ENCODE data around the gene FGF11. TPM values are rescaled to one million over a fixed set of nuclear protein-coding genes. Genes with fewer than 3 reads are reported as not detected.

The FGF11 gene
- polyA plus RNA-seq, 3 donors: 2.2 TPM; not detected in 2

DNA sequence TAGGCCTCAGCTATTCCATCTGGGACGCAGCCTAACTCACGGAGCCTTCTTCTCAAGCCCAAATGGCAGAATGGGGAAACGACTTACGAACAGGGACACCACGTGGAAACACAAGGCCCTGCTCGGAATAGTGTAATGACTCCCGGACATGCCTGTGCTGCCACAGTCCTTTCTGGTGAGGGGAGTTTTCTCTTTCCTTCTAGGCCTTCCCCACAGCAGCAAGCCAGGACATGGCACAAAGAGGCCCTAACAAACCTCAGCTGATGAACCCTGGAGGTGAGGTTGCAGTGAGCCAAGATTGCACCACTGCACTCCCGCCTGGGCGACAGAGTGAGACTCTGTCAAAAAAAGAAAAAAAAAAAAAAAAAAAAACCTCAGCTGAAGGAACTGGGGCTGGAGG, 24.8 kb downstream of the FGF11 start:
- Histone ChIP-seq H4K20me1 (ENCODE audit: insufficient read depth, low read length) (no peaks in the 10 kb centered on the region), H2AFZ (ENCODE audit: insufficient read depth, low read depth, low read length, poor library complexity, severe bottlenecking) (no peak overlapping the region), H3K9ac (ENCODE audit: insufficient read depth, low read length, poor library complexity, severe bottlenecking) (no peak overlapping the region), H3K4me3 (replicated peaks in 1 of 3; ENCODE audit: low read depth in 2 of 3, low read length in 3 of 3) (no peak overlapping the region), H3K27ac (ENCODE audit: low read depth in 1 of 2, low read length in 2 of 2) (no peak overlapping the region), H3K36me3 (replicated peaks in 1 of 2; ENCODE audit: control insufficient read depth in 1 of 2, insufficient read depth in 2 of 2, low read length in 2 of 2) (peaks cover 22 to 33% of the 10 kb centered on the region in 2 donors), H3K9me3 (replicated peaks in 1 of 2; ENCODE audit: control insufficient read depth in 1 of 2, insufficient read depth in 1 of 2, low read length in 2 of 2) (no peaks in the 10 kb centered on the region), H3K4me1 (ENCODE audit: control insufficient read depth in 1 of 2, insufficient read depth in 2 of 2, low read length in 2 of 2) (peaks cover 21 to 24% of the 10 kb centered on the region in 2 donors), H3K79me2 (ENCODE audit: insufficient read depth, low read length) (peaks cover 9% of the 10 kb centered on the region), H3K27me3 (ENCODE audit: control insufficient read depth in 2 of 2, insufficient read depth in 2 of 2, low read length in 2 of 2) (no peaks in the 10 kb centered on the region), H3K4me2 (replicated peaks; ENCODE audit: extremely low read depth, low read length, poor library complexity, severe bottlenecking) (no peak overlapping the region)
- TF ChIP-seq, protein P1, sequence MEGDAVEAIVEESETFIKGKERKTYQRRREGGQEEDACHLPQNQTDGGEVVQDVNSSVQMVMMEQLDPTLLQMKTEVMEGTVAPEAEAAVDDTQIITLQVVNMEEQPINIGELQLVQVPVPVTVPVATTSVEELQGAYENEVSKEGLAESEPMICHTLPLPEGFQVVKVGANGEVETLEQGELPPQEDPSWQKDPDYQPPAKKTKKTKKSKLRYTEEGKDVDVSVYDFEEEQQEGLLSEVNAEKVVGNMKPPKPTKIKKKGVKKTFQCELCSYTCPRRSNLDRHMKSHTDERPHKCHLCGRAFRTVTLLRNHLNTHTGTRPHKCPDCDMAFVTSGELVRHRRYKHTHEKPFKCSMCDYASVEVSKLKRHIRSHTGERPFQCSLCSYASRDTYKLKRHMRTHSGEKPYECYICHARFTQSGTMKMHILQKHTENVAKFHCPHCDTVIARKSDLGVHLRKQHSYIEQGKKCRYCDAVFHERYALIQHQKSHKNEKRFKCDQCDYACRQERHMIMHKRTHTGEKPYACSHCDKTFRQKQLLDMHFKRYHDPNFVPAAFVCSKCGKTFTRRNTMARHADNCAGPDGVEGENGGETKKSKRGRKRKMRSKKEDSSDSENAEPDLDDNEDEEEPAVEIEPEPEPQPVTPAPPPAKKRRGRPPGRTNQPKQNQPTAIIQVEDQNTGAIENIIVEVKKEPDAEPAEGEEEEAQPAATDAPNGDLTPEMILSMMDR (IDR thresholded peaks at IDR 0.05): no peak
- peaks cover 20 to 38% of the 10 kb centered on the region in 2 donors for H3K36me3 Mint-ChIP-seq
- H3K4me3 Mint-ChIP-seq: no peak overlapping the region
- 100% methylated on average over 4 of the region's 9 CpGs for WGBS (ENCODE audit: insufficient coverage)
- no peak for DNase-seq
- peaks cover 19% of the 10 kb centered on the region for H3K4me1 Mint-ChIP-seq
- no peaks in the 10 kb centered on the region for H3K9me3 Mint-ChIP-seq
- H3K27ac Mint-ChIP-seq: peak overlapping the region in 1 of 7 donors; percentile 18
- intact Hi-C loops (cut with micrococcal nuclease): no loop called here
- no peaks in the 10 kb centered on the region for H3K27me3 Mint-ChIP-seq (ENCODE audit: low read depth in 3 of 3)

DNA sequence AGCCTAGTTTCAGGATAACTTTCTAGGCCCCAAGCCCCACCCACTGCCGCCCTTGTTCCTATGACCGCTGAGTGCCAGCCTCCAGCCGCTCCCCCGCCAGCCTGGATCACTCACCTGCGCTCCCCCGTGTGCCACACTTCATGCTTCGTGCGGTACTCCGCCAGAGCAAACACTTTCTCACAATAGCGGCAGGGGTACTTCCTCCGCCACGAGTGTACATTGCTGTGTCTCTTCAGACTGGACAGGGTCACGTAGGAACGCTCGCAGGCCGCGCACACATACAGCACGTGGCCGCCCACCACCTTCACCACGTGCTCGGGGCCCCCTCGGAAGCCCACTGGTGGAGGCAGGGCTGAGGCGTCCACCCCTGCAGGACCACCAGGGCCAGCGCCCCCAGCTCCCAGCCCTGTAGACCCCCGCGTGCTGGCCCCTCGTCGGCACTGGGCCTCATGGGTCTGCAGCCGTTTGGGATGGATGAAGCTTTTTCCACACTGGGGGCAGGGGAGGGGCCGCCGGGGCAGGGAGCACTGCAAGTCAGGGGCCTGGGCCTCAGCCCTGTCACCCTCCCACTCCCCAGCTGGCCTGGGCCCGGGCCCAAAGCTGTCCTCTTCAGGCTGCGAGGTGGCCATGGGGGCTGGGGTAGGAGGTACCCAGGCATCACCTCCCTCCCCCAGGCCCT, 26.4 kb downstream of the FGF11 start:
- peak overlapping the region in 4 of 7 donors; percentile 88 to 97 (median 94) for H3K27ac Mint-ChIP-seq
- peak overlapping the region in 1 of 3 experiments; percentile 46 for H3K4me3 ChIP-seq (replicated peaks in 1 of 3; ENCODE audit: low read depth in 2 of 3, low read length in 3 of 3)
- peaks cover 21% of the 10 kb centered on the region for H3K4me1 Mint-ChIP-seq
- H3K4me3 Mint-ChIP-seq: no peak overlapping the region
- peak overlapping the region; percentile 45 for H3K9ac ChIP-seq (ENCODE audit: insufficient read depth, low read length, poor library complexity, severe bottlenecking)
- no peak for DNase-seq
- peaks cover 21 to 24% of the 10 kb centered on the region in 2 donors for H3K4me1 ChIP-seq (ENCODE audit: control insufficient read depth in 1 of 2, insufficient read depth in 2 of 2, low read length in 2 of 2)
- no peaks in the 10 kb centered on the region for H4K20me1 ChIP-seq (ENCODE audit: insufficient read depth, low read length)
- TF ChIP-seq, protein P1 (IDR thresholded peaks at IDR 0.05): no peak
- H3K79me2 ChIP-seq (ENCODE audit: insufficient read depth, low read length): peaks cover 19% of the 10 kb centered on the region
- intact Hi-C loops (cut with micrococcal nuclease): loop anchor here in 1 of 2 donors (1.0 kb wide), 1 partner anchor 10 kb away; no protein-coding TSS in a partner anchor
- H3K36me3 Mint-ChIP-seq: peaks cover 20 to 38% of the 10 kb centered on the region in 2 donors
- H3K27me3 ChIP-seq (ENCODE audit: control insufficient read depth in 2 of 2, insufficient read depth in 2 of 2, low read length in 2 of 2): no peaks in the 10 kb centered on the region
- H3K27me3 Mint-ChIP-seq (ENCODE audit: low read depth in 3 of 3): no peaks in the 10 kb centered on the region
- H3K4me2 ChIP-seq (replicated peaks; ENCODE audit: extremely low read depth, low read length, poor library complexity, severe bottlenecking): peak overlapping the region; percentile 63
- 93% methylated on average over 28 of the region's 33 CpGs for WGBS (ENCODE audit: insufficient coverage)
- no peaks in the 10 kb centered on the region for H3K9me3 Mint-ChIP-seq
- H2AFZ ChIP-seq (ENCODE audit: insufficient read depth, low read depth, low read length, poor library complexity, severe bottlenecking): no peak overlapping the region
- H3K36me3 ChIP-seq (replicated peaks in 1 of 2; ENCODE audit: control insufficient read depth in 1 of 2, insufficient read depth in 2 of 2, low read length in 2 of 2): peaks cover 22 to 33% of the 10 kb centered on the region in 2 donors
- H3K27ac ChIP-seq (ENCODE audit: low read depth in 1 of 2, low read length in 2 of 2): peak overlapping the region; percentile 80 to 85
- H3K9me3 ChIP-seq (replicated peaks in 1 of 2; ENCODE audit: control insufficient read depth in 1 of 2, insufficient read depth in 1 of 2, low read length in 2 of 2): no peaks in the 10 kb centered on the region

Data from CD14-positive monocyte (primary cell).